Uterus (tissue), 4 donors: Measurements from ENCODE around the gene TMEM215. TPM values are rescaled to one million over a fixed set of nuclear protein-coding genes. Genes with fewer than 3 reads are reported as not detected.

Experiments used
- DNase-seq, 2 donors: peaks; one replicate each; pipeline ENCODE4 v3.0.0-alpha.2; 2019 to 2020
- H3K27ac ChIP-seq, 2 donors: fragments of 200-600 bp; sonication (generic); 1 replicate in 1 of 2; 2 replicates in 1 of 2; pipeline ENCODE4 v1.5.1; 2016 to 2018
- H3K27me3 ChIP-seq, 2 donors: fragments of 200-600 bp; sonication (generic); one replicate each; pipeline ENCODE4 v1.5.1; 2018 to 2019; ENCODE audit warnings: control low read depth in 1 of 2
- H3K36me3 ChIP-seq, 2 donors: fragments of 200-600 bp; sonication (generic); one replicate each; pipeline ENCODE4 v1.5.1; 2019; ENCODE audit warnings: control low read depth in 1 of 2
- H3K4me1 ChIP-seq, 2 donors: fragments of 200-600 bp; sonication (generic); one replicate each; pipeline ENCODE4 v1.5.1; 2018 to 2019; ENCODE audit warnings: control low read depth in 1 of 2
- H3K4me3 ChIP-seq, 2 donors: fragments of 200-600 bp; sonication (generic); 1 replicate in 1 of 2; 2 replicates in 1 of 2; pipeline ENCODE4 v1.5.1; 2018 to 2019; ENCODE audit warnings: mild to moderate bottlenecking in 1 of 2
- H3K9me3 ChIP-seq, 2 donors: fragments of 200-600 bp; sonication (generic); one replicate each; pipeline ENCODE4 v1.5.1; 2019; ENCODE audit warnings: control low read depth in 1 of 2
- POLR2A ChIP-seq, 2 donors: fragments of 450-650 bp; IDR thresholded peaks; one replicate each; pipeline ENCODE4 v1.6.1; 2016; ENCODE audit warnings: antibody characterized with exemption in 2 of 2, mild to moderate bottlenecking in 1 of 2, moderate library complexity in 1 of 2
- intact Hi-C: fragments of 100-400 bp; cut with DNase I; formaldehyde crosslinking; loops from one replicate; pipeline ENCODE4 v1.15.1; 2023; ENCODE audit warnings: low total_unique reads
- total RNA-seq, 4 donors: library from RNA; depleted of rRNA in 3 of 4; stranded (reverse); fragments of >200 nt in 3 of 4; gene quantifications; one replicate each; pipeline versions ENCODE4 v1.1.0 to v1.2.4, GENCODE V29; 2014 to 2023
- TF ChIP-seq, protein P1 (sequence below), 4 experiments: fragments of 200-600 bp in 2 of 4; fragments of 450-650 bp in 2 of 4; sonication (generic) in 2 of 4; IDR thresholded peaks; one replicate each; pipeline ENCODE4 v1.5.1; 2016 to 2019; ENCODE audit warnings: antibody characterized with exemption in 4 of 4, mild to moderate bottlenecking in 2 of 4, moderate library complexity in 1 of 4
- donor health status: DM: yes; HTN: yes; CAD: no.

Gene TMEM215
- total RNA-seq, 4 donors from 2014 or later: 0.55 TPM; not detected in 3

DNA sequence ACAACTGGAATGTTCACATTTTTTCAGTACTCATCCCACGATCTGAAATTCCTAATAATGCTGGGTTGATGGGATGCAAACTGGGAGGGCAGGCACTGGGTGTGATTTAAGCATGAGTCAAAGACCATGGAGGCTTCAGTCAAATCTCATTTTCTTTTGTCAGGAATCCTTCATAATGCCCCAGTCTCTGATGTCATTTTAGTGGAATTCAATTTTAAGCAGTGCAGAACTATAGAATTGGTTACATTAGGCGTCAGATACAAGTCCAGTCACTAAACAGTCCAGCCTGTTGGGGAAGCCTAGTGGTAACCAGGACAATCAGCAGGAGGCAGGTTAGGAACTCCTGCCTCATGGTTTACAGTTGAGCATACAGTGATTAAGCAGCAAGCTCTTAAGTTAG is 41.0 kb upstream of the TMEM215 start:
- H3K27ac ChIP-seq: no peak overlapping the region
- TF ChIP-seq POLR2A (IDR thresholded peaks at IDR 0.05): no peak
- TF ChIP-seq, protein P1, sequence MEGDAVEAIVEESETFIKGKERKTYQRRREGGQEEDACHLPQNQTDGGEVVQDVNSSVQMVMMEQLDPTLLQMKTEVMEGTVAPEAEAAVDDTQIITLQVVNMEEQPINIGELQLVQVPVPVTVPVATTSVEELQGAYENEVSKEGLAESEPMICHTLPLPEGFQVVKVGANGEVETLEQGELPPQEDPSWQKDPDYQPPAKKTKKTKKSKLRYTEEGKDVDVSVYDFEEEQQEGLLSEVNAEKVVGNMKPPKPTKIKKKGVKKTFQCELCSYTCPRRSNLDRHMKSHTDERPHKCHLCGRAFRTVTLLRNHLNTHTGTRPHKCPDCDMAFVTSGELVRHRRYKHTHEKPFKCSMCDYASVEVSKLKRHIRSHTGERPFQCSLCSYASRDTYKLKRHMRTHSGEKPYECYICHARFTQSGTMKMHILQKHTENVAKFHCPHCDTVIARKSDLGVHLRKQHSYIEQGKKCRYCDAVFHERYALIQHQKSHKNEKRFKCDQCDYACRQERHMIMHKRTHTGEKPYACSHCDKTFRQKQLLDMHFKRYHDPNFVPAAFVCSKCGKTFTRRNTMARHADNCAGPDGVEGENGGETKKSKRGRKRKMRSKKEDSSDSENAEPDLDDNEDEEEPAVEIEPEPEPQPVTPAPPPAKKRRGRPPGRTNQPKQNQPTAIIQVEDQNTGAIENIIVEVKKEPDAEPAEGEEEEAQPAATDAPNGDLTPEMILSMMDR (IDR thresholded peaks at IDR 0.05): no peak
- DNase-seq: no peak
- no peaks in the 10 kb centered on the region for H3K4me1 ChIP-seq
- intact Hi-C loops: no loop called here
- H3K4me3 ChIP-seq: no peak overlapping the region
- H3K9me3 ChIP-seq: no peaks in the 10 kb centered on the region
- no peaks in the 10 kb centered on the region for H3K36me3 ChIP-seq
- no peaks in the 10 kb centered on the region for H3K27me3 ChIP-seq

DNA sequence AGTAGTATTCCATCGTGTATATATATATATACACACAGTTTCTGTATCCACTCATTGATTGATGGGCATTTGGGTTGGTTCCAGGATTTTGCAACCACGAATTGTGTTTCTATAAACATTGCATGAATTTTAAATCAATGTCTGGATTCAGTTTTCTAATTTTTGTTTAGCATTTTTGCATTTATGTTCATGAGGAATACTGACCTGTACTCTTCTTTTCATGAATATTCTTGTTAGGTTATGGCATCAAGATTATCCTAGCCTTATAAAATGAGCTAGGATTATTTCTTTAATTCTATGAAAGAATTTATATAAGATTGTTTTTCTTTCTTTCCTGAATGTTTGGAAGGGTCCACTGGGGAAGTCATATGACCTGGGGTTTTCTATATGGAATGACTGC is 35.3 kb upstream of the TMEM215 start:
- intact Hi-C loops: no loop called here
- TF ChIP-seq, protein P1 (IDR thresholded peaks at IDR 0.05): no peak
- no peak for TF ChIP-seq POLR2A (IDR thresholded peaks at IDR 0.05)
- Histone ChIP-seq H3K9me3 (no peaks in the 10 kb centered on the region), H3K27ac (no peak overlapping the region), H3K36me3 (no peaks in the 10 kb centered on the region), H3K4me3 (no peak overlapping the region), H3K4me1 (no peaks in the 10 kb centered on the region), H3K27me3 (no peaks in the 10 kb centered on the region)
- no peak for DNase-seq

DNA sequence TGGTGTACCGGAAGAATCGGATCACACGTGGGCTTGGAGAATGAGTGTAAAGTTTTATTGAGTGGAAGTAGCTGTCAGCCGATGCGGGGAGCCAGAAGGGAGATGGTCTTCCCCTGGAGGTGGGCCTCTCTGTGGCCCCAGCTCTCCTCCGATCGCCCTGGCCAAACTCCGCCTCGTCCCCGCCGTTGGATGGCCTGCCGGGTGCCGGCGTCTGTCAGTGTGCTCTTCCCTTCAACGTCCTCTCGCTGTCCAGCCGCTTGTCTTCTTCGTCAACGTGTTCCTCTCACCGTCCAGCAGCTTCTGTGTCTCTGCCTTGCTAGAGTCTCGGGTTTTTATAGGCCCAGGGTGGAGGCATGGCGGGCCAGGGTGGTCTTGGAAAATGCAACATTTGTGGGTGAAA is 27.6 kb upstream of the TMEM215 start:
- no peaks in the 10 kb centered on the region for H3K36me3 ChIP-seq
- intact Hi-C loops: no loop called here
- no peak for TF ChIP-seq POLR2A (IDR thresholded peaks at IDR 0.05)
- TF ChIP-seq, protein P1 (IDR thresholded peaks at IDR 0.05): no peak

DNA sequence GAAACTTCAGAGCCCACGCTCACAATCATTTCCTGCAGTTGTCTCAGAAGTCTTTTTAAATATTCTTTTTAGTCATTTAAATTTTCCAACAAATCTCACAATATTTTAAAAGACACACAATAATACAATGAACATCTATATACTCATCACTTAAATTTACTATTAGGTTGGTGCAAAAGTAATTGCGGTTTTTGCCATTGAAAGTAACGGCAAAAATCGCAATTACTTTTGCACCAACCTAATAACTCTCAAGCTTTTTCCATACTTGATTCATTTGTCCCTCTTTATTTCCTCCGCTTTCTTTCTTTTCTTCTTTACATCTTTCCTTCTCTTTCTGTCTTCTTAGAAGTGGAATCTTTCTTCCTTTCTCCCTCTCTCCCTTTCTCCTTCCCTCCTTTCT is 19.2 kb upstream of the TMEM215 start:
- no peak overlapping the region for H3K4me3 ChIP-seq
- intact Hi-C loops: no loop called here
- TF ChIP-seq, protein P1 (IDR thresholded peaks at IDR 0.05): no peak
- TF ChIP-seq POLR2A (IDR thresholded peaks at IDR 0.05): no peak
- no peak overlapping the region for H3K27ac ChIP-seq
- no peak for DNase-seq
- no peaks in the 10 kb centered on the region for H3K36me3 ChIP-seq
- no peaks in the 10 kb centered on the region for H3K27me3 ChIP-seq
- H3K9me3 ChIP-seq: no peaks in the 10 kb centered on the region
- no peaks in the 10 kb centered on the region for H3K4me1 ChIP-seq

More for the DNA sequence above, 27.6 kb upstream of the TMEM215 start:
- Histone ChIP-seq H3K27ac (no peak overlapping the region), H3K4me1 (no peaks in the 10 kb centered on the region), H3K9me3 (no peaks in the 10 kb centered on the region), H3K27me3 (no peaks in the 10 kb centered on the region), H3K4me3 (no peak overlapping the region)
- DNase-seq: no peak

DNA sequence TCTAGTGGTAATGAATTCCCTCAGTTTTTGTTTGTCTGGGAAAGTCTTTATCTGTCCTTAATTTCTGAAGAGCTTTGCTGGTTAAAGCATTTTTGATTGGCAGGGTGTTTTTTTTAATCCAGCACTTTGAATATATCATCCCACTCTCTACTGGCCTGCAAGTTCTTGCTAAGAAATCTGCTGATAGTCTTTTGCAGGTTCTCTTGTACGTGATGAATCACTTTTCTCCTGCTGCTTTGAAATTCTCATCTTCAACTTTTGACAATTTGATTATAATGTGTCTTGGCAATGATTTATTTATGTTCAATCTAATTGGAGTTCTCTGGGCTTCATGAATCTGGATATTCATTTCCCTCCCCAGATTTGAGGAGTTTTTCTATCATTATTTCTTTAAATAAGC is 8.1 kb upstream of the TMEM215 start:
- Histone ChIP-seq H3K9me3 (no peaks in the 10 kb centered on the region), H3K36me3 (no peaks in the 10 kb centered on the region), H3K4me1 (no peaks in the 10 kb centered on the region), H3K27me3 (no peaks in the 10 kb centered on the region), H3K27ac (no peak overlapping the region), H3K4me3 (no peak overlapping the region)
- TF ChIP-seq, protein P1 (IDR thresholded peaks at IDR 0.05): no peak
- no peak for TF ChIP-seq POLR2A (IDR thresholded peaks at IDR 0.05)
- intact Hi-C loops: no loop called here
- DNase-seq: no peak
